Retina (tissue), 1 donor: ENCODE data around the gene DENND6B.

ENCODE experiments used
- DNase-seq: peaks from one replicate; pipeline ENCODE4 v3.0.0-alpha.2; 2016

The DENND6B gene

GRCh38 chr22:50302041-50302541, 24.7 kb downstream of the DENND6B start:
- no peak for DNase-seq

GRCh38 chr22:50301581-50301991, 25.2 kb downstream of the DENND6B start:
- no peak for DNase-seq

- no peak for DNase-seq
Observed at GRCh38 chr22:50300620-50301257, 26.1 kb downstream of the DENND6B start.

- DNase-seq = peak; percentile 61
Observed at GRCh38 chr22:50299785-50300619, 26.8 kb downstream of the DENND6B start.

GRCh38 chr22:50298937-50299784, 27.7 kb downstream of the DENND6B start:
- no peak for DNase-seq

GRCh38 chr22:50298266-50298637, 28.6 kb downstream of the DENND6B start:
- no peak for DNase-seq

- no peak for DNase-seq
Observed at GRCh38 chr22:50297510-50298265, 29.1 kb downstream of the DENND6B start.

GRCh38 chr22:50296658-50297490, 29.9 kb downstream of the DENND6B start:
- DNase-seq = no peak

GRCh38 chr22:50294319-50294656, 32.5 kb downstream of the DENND6B start:
- no peak for DNase-seq

- DNase-seq = peak; percentile 48
Observed at GRCh38 chr22:50293441-50294318, 33.1 kb downstream of the DENND6B start.

- DNase-seq = no peak
Observed at GRCh38 chr22:50292643-50293440, 34.0 kb downstream of the DENND6B start.

GRCh38 chr22:50289942-50290630, 36.7 kb downstream of the DENND6B start:
- no peak for DNase-seq

- no peak for DNase-seq
Observed at GRCh38 chr22:50289151-50289941, 37.5 kb downstream of the DENND6B start.

- DNase-seq = no peak
Observed at GRCh38 chr22:50287731-50288130, 39.1 kb downstream of the DENND6B start.

GRCh38 chr22:50286701-50287318, 40.0 kb downstream of the DENND6B start:
- no peak for DNase-seq

- no peak for DNase-seq
Observed at GRCh38 chr22:50286275-50286674, 40.5 kb downstream of the DENND6B start.

GRCh38 chr22:50285568-50286229, 41.1 kb downstream of the DENND6B start:
- DNase-seq = no peak
